WTC11 (cell line): Measurements from ENCODE around the gene PRSS33. TPM values are rescaled to one million over a fixed set of nuclear protein-coding genes. Genes with fewer than 3 reads are reported as not detected.

Experiments used
- ATAC-seq: fragments of 200-7000 bp; cut with Tn5 transposase; 2 replicates; pipeline ENCODE4 v1.10.0; 2021; ENCODE audit warnings: mild to moderate bottlenecking, moderate library complexity
- CTCF ChIA-PET: fragments of 300-600 bp; sonication (Branson Sonifier 250); formaldehyde crosslinking; loops from one replicate; lab custom pipeline; 2021; ENCODE audit warnings: antibody characterized with exemption; lab: Charles Lee
- POLR2A ChIA-PET: fragments of 350-600 bp; sonication (Branson Sonifier 250); formaldehyde crosslinking; loops from one replicate; lab custom pipeline; 2021; ENCODE audit warnings: antibody characterized with exemption; lab: Charles Lee
- DNase-seq: peaks from one replicate; pipeline ENCODE4 v3.0.0; 2021; ENCODE audit warnings: low spot score
- H3K27ac Mint-ChIP-seq: 2 replicates; pipeline ENCODE4 v1.8.0; 2021; ENCODE audit warnings: mixed read lengths
- H3K27me3 Mint-ChIP-seq: 2 replicates; pipeline ENCODE4 v1.8.0; 2021; ENCODE audit warnings: low read depth, mild to moderate bottlenecking, moderate library complexity, mixed read lengths
- H3K36me3 Mint-ChIP-seq: 2 replicates; pipeline ENCODE4 v1.8.0; 2021; ENCODE audit warnings: mixed read lengths
- H3K4me1 Mint-ChIP-seq: 2 replicates; pipeline ENCODE4 v1.8.0; 2022; ENCODE audit warnings: mixed read lengths
- H3K4me3 Mint-ChIP-seq: 2 replicates; pipeline ENCODE4 v1.8.0; 2021; ENCODE audit warnings: mild to moderate bottlenecking, moderate library complexity, mixed read lengths
- H3K9me3 Mint-ChIP-seq: 2 replicates; pipeline ENCODE4 v1.8.0; 2021; ENCODE audit warnings: mixed read lengths
- ATF3 ChIP-seq: sonication (generic); formaldehyde crosslinking; conservative IDR thresholded peaks from 2 replicates; pipeline ENCODE4 v1.8.1; 2022; ENCODE audit warnings: mild to moderate bottlenecking, missing genetic modification reagents
- EMX1 ChIP-seq: fragments of 250-450 bp; sonication (Bioruptor Pico); IDR thresholded peaks from 2 replicates; pipeline ENCODE4 v1.8.0; 2021; ENCODE audit warnings: mild to moderate bottlenecking
- FOXP1 ChIP-seq: sonication (generic); formaldehyde crosslinking; IDR thresholded peaks from 2 replicates; pipeline ENCODE4 v1.8.0; 2022; ENCODE audit warnings: missing genetic modification reagents, mild to moderate bottlenecking, moderate library complexity, borderline replicate concordance
- GABPB1 ChIP-seq: sonication (generic); formaldehyde crosslinking; IDR thresholded peaks from 2 replicates; pipeline ENCODE4 v1.8.1; 2023; ENCODE audit warnings: mild to moderate bottlenecking, missing genetic modification reagents
- MXD4 ChIP-seq: fragments of 250-450 bp; sonication (Bioruptor Pico); IDR thresholded peaks from 2 replicates; pipeline ENCODE4 v1.8.0; 2021; ENCODE audit warnings: mild to moderate bottlenecking, moderate library complexity, borderline replicate concordance
- NR2C2 ChIP-seq: sonication (generic); formaldehyde crosslinking; IDR thresholded peaks from 2 replicates; pipeline ENCODE4 v1.8.0; 2022; ENCODE audit warnings: mild to moderate bottlenecking, missing genetic modification reagents
- SMAD3 ChIP-seq: sonication (generic); formaldehyde crosslinking; IDR thresholded peaks from 2 replicates; pipeline ENCODE4 v1.8.0; 2022; ENCODE audit warnings: missing genetic modification reagents, mild to moderate bottlenecking, borderline replicate concordance
- SOX15 ChIP-seq: fragments of 250-450 bp; sonication (Bioruptor Pico); IDR thresholded peaks from 2 replicates; pipeline ENCODE4 v1.9.0; 2021; ENCODE audit warnings: mild to moderate bottlenecking
- TEAD4 ChIP-seq: sonication (generic); formaldehyde crosslinking; IDR thresholded peaks from 2 replicates; pipeline ENCODE4 v1.8.0; 2022; ENCODE audit warnings: mild to moderate bottlenecking, missing genetic modification reagents
- ZNF121 ChIP-seq: sonication (generic); formaldehyde crosslinking; IDR thresholded peaks from 2 replicates; pipeline ENCODE4 v1.8.0; 2023; ENCODE audit warnings: missing genetic modification reagents
- ZNF219 ChIP-seq: sonication (generic); formaldehyde crosslinking; IDR thresholded peaks from 2 replicates; pipeline ENCODE4 v1.8.0; 2023; ENCODE audit warnings: missing genetic modification reagents, mild to moderate bottlenecking, borderline replicate concordance
- ZNF281 ChIP-seq: sonication (generic); formaldehyde crosslinking; IDR thresholded peaks from 2 replicates; pipeline ENCODE4 v1.8.0; 2023; ENCODE audit warnings: mild to moderate bottlenecking, missing genetic modification reagents
- ZNF532 ChIP-seq: fragments of 250-450 bp; sonication (Bioruptor Pico); IDR thresholded peaks from 2 replicates; pipeline ENCODE4 v1.9.0; 2021; ENCODE audit warnings: mild to moderate bottlenecking, borderline replicate concordance
- total RNA-seq: library from RNA; stranded (reverse); gene quantifications from 3 replicates; pipeline ENCODE4 v1.2.3, GENCODE V29; 2021
- TF ChIP-seq, protein P1 (sequence below): fragments of 200-600 bp; IDR thresholded peaks from 2 replicates; pipeline ENCODE4 v1.8.0; 2022; ENCODE audit warnings: antibody characterized with exemption
- TF ChIP-seq, protein P2 (sequence below): sonication (generic); formaldehyde crosslinking; IDR thresholded peaks from 2 replicates; pipeline ENCODE4 v1.8.1; 2023; ENCODE audit warnings: mild to moderate bottlenecking, missing genetic modification reagents, borderline replicate concordance
- TF ChIP-seq, protein P3 (sequence below): sonication (generic); formaldehyde crosslinking; IDR thresholded peaks from 2 replicates; pipeline ENCODE4 v1.8.0; 2022; ENCODE audit warnings: mild to moderate bottlenecking, missing genetic modification reagents
- TF ChIP-seq, protein P4 (sequence below): fragments of 250-450 bp; sonication (Bioruptor Pico); IDR thresholded peaks from 2 replicates; pipeline ENCODE4 v1.9.0; 2021; ENCODE audit warnings: mild to moderate bottlenecking
- TF ChIP-seq, protein P5 (sequence below): fragments of 250-450 bp; sonication (Bioruptor Pico); IDR thresholded peaks from 2 replicates; pipeline ENCODE4 v2.1.2; 2022; ENCODE audit warnings: mild to moderate bottlenecking, moderate library complexity

The PRSS33 gene
- total RNA-seq, 1 experiment from 2014 or later, result 0.24 TPM

DNA sequence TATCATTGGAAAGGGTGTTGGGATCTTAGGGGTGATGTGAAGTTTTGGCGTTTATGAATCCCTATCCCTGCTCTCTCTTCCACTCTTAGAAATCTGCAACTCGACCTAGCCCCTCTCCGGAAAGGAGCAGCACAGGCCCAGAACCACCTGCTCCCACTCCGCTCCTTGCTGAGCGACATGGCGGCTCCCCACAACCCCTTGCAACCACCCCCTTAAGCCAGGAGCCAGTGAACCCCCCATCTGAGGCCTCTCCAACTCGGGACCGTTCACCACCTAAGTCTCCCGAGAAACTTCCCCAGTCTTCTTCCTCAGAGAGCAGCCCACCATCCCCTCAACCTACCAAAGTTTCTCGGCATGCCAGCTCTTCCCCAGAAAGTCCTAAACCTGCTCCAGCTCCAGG, 25.9 kb downstream of the PRSS33 start (continued):
- TF ChIP-seq ZNF532 (no peak), NR2C2 (CRISPR knock-in tag) (no peak), ATF3 (CRISPR knock-in tag) (no peak)
- TF ChIP-seq, protein P1, sequence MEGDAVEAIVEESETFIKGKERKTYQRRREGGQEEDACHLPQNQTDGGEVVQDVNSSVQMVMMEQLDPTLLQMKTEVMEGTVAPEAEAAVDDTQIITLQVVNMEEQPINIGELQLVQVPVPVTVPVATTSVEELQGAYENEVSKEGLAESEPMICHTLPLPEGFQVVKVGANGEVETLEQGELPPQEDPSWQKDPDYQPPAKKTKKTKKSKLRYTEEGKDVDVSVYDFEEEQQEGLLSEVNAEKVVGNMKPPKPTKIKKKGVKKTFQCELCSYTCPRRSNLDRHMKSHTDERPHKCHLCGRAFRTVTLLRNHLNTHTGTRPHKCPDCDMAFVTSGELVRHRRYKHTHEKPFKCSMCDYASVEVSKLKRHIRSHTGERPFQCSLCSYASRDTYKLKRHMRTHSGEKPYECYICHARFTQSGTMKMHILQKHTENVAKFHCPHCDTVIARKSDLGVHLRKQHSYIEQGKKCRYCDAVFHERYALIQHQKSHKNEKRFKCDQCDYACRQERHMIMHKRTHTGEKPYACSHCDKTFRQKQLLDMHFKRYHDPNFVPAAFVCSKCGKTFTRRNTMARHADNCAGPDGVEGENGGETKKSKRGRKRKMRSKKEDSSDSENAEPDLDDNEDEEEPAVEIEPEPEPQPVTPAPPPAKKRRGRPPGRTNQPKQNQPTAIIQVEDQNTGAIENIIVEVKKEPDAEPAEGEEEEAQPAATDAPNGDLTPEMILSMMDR, result no peak

DNA sequence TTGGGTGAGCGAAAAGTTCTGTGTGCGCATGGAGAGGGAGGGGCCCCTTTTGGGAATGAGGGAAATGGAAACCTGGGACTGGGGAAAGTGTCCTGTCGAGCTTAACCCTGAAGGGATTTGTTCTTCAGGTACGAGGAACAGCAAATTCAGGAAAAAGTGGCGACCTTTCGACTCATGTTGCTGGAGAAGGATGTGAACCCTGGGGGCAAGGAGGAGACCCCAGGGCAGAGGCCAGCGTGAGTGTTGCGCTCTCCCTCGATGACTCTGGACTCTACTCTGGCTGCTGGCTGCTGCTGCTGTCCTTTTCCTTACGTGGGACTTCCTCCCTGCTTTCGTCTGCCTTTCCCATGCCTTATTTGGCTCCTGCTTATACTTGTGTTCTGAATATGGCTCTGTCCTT, 30.0 kb downstream of the PRSS33 start:
- ATAC-seq (no peak), DNase-seq (no peak)
- Mint-ChIP-seq H3K4me1 (peaks cover 25% of the 10 kb centered on the region), H3K4me3 (no peak overlapping the region), H3K36me3 (peaks cover 86% of the 10 kb centered on the region), H3K9me3 (peaks cover 32% of the 10 kb centered on the region), H3K27ac (peak overlapping the region; percentile 18; the same call in 1 of the 2 replicates), H3K27me3 (no peaks in the 10 kb centered on the region)
- CTCF ChIA-PET, result no interaction called here
- POLR2A ChIA-PET, result no interaction called here
- TF ChIP-seq MXD4, result no peak
- TF ChIP-seq SOX15 (CRISPR knock-in tag), result no peak
- TF ChIP-seq, protein P2, sequence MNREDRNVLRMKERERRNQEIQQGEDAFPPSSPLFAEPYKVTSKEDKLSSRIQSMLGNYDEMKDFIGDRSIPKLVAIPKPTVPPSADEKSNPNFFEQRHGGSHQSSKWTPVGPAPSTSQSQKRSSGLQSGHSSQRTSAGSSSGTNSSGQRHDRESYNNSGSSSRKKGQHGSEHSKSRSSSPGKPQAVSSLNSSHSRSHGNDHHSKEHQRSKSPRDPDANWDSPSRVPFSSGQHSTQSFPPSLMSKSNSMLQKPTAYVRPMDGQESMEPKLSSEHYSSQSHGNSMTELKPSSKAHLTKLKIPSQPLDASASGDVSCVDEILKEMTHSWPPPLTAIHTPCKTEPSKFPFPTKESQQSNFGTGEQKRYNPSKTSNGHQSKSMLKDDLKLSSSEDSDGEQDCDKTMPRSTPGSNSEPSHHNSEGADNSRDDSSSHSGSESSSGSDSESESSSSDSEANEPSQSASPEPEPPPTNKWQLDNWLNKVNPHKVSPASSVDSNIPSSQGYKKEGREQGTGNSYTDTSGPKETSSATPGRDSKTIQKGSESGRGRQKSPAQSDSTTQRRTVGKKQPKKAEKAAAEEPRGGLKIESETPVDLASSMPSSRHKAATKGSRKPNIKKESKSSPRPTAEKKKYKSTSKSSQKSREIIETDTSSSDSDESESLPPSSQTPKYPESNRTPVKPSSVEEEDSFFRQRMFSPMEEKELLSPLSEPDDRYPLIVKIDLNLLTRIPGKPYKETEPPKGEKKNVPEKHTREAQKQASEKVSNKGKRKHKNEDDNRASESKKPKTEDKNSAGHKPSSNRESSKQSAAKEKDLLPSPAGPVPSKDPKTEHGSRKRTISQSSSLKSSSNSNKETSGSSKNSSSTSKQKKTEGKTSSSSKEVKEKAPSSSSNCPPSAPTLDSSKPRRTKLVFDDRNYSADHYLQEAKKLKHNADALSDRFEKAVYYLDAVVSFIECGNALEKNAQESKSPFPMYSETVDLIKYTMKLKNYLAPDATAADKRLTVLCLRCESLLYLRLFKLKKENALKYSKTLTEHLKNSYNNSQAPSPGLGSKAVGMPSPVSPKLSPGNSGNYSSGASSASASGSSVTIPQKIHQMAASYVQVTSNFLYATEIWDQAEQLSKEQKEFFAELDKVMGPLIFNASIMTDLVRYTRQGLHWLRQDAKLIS (CRISPR knock-in tag), result no peak
- TF ChIP-seq TEAD4 (CRISPR knock-in tag), result no peak
- TF ChIP-seq, protein P3, sequence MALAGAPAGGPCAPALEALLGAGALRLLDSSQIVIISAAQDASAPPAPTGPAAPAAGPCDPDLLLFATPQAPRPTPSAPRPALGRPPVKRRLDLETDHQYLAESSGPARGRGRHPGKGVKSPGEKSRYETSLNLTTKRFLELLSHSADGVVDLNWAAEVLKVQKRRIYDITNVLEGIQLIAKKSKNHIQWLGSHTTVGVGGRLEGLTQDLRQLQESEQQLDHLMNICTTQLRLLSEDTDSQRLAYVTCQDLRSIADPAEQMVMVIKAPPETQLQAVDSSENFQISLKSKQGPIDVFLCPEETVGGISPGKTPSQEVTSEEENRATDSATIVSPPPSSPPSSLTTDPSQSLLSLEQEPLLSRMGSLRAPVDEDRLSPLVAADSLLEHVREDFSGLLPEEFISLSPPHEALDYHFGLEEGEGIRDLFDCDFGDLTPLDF, result no peak
- TF ChIP-seq, protein P4, sequence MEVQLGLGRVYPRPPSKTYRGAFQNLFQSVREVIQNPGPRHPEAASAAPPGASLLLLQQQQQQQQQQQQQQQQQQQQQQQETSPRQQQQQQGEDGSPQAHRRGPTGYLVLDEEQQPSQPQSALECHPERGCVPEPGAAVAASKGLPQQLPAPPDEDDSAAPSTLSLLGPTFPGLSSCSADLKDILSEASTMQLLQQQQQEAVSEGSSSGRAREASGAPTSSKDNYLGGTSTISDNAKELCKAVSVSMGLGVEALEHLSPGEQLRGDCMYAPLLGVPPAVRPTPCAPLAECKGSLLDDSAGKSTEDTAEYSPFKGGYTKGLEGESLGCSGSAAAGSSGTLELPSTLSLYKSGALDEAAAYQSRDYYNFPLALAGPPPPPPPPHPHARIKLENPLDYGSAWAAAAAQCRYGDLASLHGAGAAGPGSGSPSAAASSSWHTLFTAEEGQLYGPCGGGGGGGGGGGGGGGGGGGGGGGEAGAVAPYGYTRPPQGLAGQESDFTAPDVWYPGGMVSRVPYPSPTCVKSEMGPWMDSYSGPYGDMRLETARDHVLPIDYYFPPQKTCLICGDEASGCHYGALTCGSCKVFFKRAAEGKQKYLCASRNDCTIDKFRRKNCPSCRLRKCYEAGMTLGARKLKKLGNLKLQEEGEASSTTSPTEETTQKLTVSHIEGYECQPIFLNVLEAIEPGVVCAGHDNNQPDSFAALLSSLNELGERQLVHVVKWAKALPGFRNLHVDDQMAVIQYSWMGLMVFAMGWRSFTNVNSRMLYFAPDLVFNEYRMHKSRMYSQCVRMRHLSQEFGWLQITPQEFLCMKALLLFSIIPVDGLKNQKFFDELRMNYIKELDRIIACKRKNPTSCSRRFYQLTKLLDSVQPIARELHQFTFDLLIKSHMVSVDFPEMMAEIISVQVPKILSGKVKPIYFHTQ (CRISPR knock-in tag), result no peak
- TF ChIP-seq FOXP1 (CRISPR knock-in tag), result no peak
- no peak for TF ChIP-seq SMAD3 (CRISPR knock-in tag)
- no peak for TF ChIP-seq ZNF281
- no peak for TF ChIP-seq ZNF121 (CRISPR knock-in tag)
- TF ChIP-seq EMX1, result no peak
- no peak for TF ChIP-seq GABPB1 (CRISPR knock-in tag)
- TF ChIP-seq ZNF219 (CRISPR knock-in tag), result no peak
- TF ChIP-seq, protein P5, sequence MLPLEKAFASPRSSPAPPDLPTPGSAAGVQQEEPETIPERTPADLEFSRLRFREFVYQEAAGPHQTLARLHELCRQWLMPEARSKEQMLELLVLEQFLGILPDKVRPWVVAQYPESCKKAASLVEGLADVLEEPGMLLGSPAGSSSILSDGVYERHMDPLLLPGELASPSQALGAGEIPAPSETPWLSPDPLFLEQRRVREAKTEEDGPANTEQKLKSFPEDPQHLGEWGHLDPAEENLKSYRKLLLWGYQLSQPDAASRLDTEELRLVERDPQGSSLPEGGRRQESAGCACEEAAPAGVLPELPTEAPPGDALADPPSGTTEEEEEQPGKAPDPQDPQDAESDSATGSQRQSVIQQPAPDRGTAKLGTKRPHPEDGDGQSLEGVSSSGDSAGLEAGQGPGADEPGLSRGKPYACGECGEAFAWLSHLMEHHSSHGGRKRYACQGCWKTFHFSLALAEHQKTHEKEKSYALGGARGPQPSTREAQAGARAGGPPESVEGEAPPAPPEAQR, result no peak
